Dendritic cell treated with granulocyte-macrophage colony-stimulating factor and Interleukin-4, amounts not matched to agents 40 ng/mL and 50 ng/mL, for 4 days (primary cell): ENCODE measurements around the gene LENEP.
"Not testable (repeated sequence)": the region's sequence is repeated elsewhere in the genome, so short reads cannot be mapped to it uniquely, and the experiment has no call there.

Experiments
- H3K27ac Mint-ChIP-seq: one replicate; pipeline ENCODE4 v1.8.0; 2022; ENCODE audit warnings: mild to moderate bottlenecking, mixed read lengths
- H3K27me3 Mint-ChIP-seq: one replicate; pipeline ENCODE4 v1.8.0; 2022; ENCODE audit warnings: mild to moderate bottlenecking, mixed read lengths
- H3K36me3 Mint-ChIP-seq: one replicate; pipeline ENCODE4 v1.8.0; 2022; ENCODE audit warnings: low read depth, mixed read lengths
- H3K4me1 Mint-ChIP-seq: one replicate; pipeline ENCODE4 v1.8.0; 2022; ENCODE audit warnings: low read depth, mixed read lengths
- H3K4me3 Mint-ChIP-seq: one replicate; pipeline ENCODE4 v1.8.0; 2022; ENCODE audit warnings: mild to moderate bottlenecking, moderate library complexity, mixed read lengths
- H3K9me3 Mint-ChIP-seq: one replicate; pipeline ENCODE4 v1.8.0; 2022; ENCODE audit warnings: mixed read lengths
- intact Hi-C: fragments of 100-400 bp; cut with micrococcal nuclease; formaldehyde crosslinking; loops from one replicate; pipeline ENCODE4 v1.15.0; 2022

Gene LENEP

GRCh38 chr1:154974808-154975408, 18.5 kb upstream of the LENEP start:
- intact Hi-C loops: loop anchor here (1.0 to 5.0 kb wide), 4 partner anchors 8 to 76 kb away; partner anchors contain the start of genes ADAM15 and FLAD1
- H3K27me3 Mint-ChIP-seq: no peaks in the 10 kb centered on the region
- H3K4me3 Mint-ChIP-seq: no peak overlapping the region
- H3K36me3 Mint-ChIP-seq: peaks cover 31% of the 10 kb centered on the region
- H3K4me1 Mint-ChIP-seq: no peaks in the 10 kb centered on the region
- no peak overlapping the region for H3K27ac Mint-ChIP-seq
- H3K9me3 Mint-ChIP-seq: no peaks in the 10 kb centered on the region

- Mint-ChIP-seq H3K4me1 (no peaks in the 10 kb centered on the region), H3K4me3 (no peak overlapping the region), H3K27me3 (no peaks in the 10 kb centered on the region), H3K36me3 (peaks cover 25% of the 10 kb centered on the region), H3K9me3 (no peaks in the 10 kb centered on the region), H3K27ac (no peak overlapping the region)
- intact Hi-C loops: loop anchor here (1.0 kb wide), 1 partner anchor 8 kb away; the partner anchor contains the start of gene FLAD1
Measured at GRCh38 chr1:154975409-154976059, 17.9 kb upstream of the LENEP start.

- intact Hi-C loops, H3K4me3 Mint-ChIP-seq, H3K4me1 Mint-ChIP-seq, H3K27ac Mint-ChIP-seq, H3K9me3 Mint-ChIP-seq, H3K27me3 Mint-ChIP-seq, H3K36me3 Mint-ChIP-seq: not testable (repeated sequence)
Measured at GRCh38 chr1:154977762-154978161, 15.6 kb upstream of the LENEP start.

- H3K4me3 Mint-ChIP-seq: no peak overlapping the region
- no peaks in the 10 kb centered on the region for H3K27me3 Mint-ChIP-seq
- H3K4me1 Mint-ChIP-seq: no peaks in the 10 kb centered on the region
- H3K27ac Mint-ChIP-seq: no peak overlapping the region
- intact Hi-C loops: no loop called here
- peaks cover 7% of the 10 kb centered on the region for H3K36me3 Mint-ChIP-seq
- no peaks in the 10 kb centered on the region for H3K9me3 Mint-ChIP-seq
Measured at GRCh38 chr1:154978360-154978759, 15.0 kb upstream of the LENEP start.

GRCh38 chr1:154982341-154982740, 11.0 kb upstream of the LENEP start:
- peaks cover 29% of the 10 kb centered on the region for H3K36me3 Mint-ChIP-seq
- H3K27ac Mint-ChIP-seq: no peak overlapping the region
- H3K27me3 Mint-ChIP-seq: no peaks in the 10 kb centered on the region
- no peak overlapping the region for H3K4me3 Mint-ChIP-seq
- intact Hi-C loops: loop anchor here (2.0 kb wide), 1 partner anchor 16 kb away; no protein-coding TSS in a partner anchor
- no peaks in the 10 kb centered on the region for H3K9me3 Mint-ChIP-seq
- H3K4me1 Mint-ChIP-seq: peaks cover 6% of the 10 kb centered on the region

- Mint-ChIP-seq H3K4me1 (peaks cover 10% of the 10 kb centered on the region), H3K36me3 (peaks cover 36% of the 10 kb centered on the region), H3K4me3 (no peak within 1 kb of the TSS), H3K27ac (no peak within 1 kb of the TSS), H3K9me3 (no peaks in the 10 kb centered on the region), H3K27me3 (no peaks in the 10 kb centered on the region)
- intact Hi-C loops: loop anchor here (1.0 to 2.0 kb wide), 2 partner anchors 8 to 16 kb away; no protein-coding TSS in a partner anchor
Measured at GRCh38 chr1:154982897-154983648, 10.3 kb upstream of the LENEP start, which contains the start of gene FLAD1. Gene FLAD1, plus strand, starts transcription at chr1:154983344. Its CDS starts 351 bp downstream, at chr1:154983695.

- Mint-ChIP-seq H3K4me3 (no peak overlapping the region), H3K9me3 (no peaks in the 10 kb centered on the region), H3K36me3 (peaks cover 45% of the 10 kb centered on the region), H3K27me3 (no peaks in the 10 kb centered on the region), H3K27ac (no peak overlapping the region), H3K4me1 (peaks cover 18% of the 10 kb centered on the region)
- intact Hi-C loops: loop anchor here (1.0 to 2.0 kb wide), 2 partner anchors 9 to 15 kb away; no protein-coding TSS in a partner anchor
Measured at GRCh38 chr1:154983776-154984466, 9.5 kb upstream of the LENEP start.

- H3K4me3 Mint-ChIP-seq, H3K27me3 Mint-ChIP-seq, H3K27ac Mint-ChIP-seq, intact Hi-C loops, H3K9me3 Mint-ChIP-seq: not testable (repeated sequence)
- Mint-ChIP-seq H3K4me1 (peaks cover 27% of the 10 kb centered on the region), H3K36me3 (peaks cover 61% of the 10 kb centered on the region)
Measured at GRCh38 chr1:154986736-154987135, 6.7 kb upstream of the LENEP start.

GRCh38 chr1:154987326-154987725, 6.1 kb upstream of the LENEP start:
- H3K27me3 Mint-ChIP-seq: no peaks in the 10 kb centered on the region
- H3K27ac Mint-ChIP-seq: no peak overlapping the region
- intact Hi-C loops: no loop called here
- H3K36me3 Mint-ChIP-seq: peaks cover 64% of the 10 kb centered on the region
- H3K9me3 Mint-ChIP-seq: no peaks in the 10 kb centered on the region
- H3K4me1 Mint-ChIP-seq: peaks cover 29% of the 10 kb centered on the region
- no peak overlapping the region for H3K4me3 Mint-ChIP-seq

- Mint-ChIP-seq H3K9me3 (no peaks in the 10 kb centered on the region), H3K27ac (no peak overlapping the region)
Measured at GRCh38 chr1:154988058-154988954, 5.1 kb upstream of the LENEP start.

GRCh38 chr1:154989195-154989860, 4.1 kb upstream of the LENEP start:
- Mint-ChIP-seq H3K36me3 (peaks cover 74% of the 10 kb centered on the region), H3K27me3 (no peaks in the 10 kb centered on the region), H3K27ac (no peak overlapping the region), H3K4me1 (peaks cover 45% of the 10 kb centered on the region), H3K4me3 (no peak overlapping the region), H3K9me3 (no peaks in the 10 kb centered on the region)
- intact Hi-C loops: no loop called here

More at GRCh38 chr1:154988058-154988954, 5.1 kb upstream of the LENEP start:
- H3K36me3 Mint-ChIP-seq: peaks cover 74% of the 10 kb centered on the region
- H3K27me3 Mint-ChIP-seq: no peaks in the 10 kb centered on the region
- no peak overlapping the region for H3K4me3 Mint-ChIP-seq
- intact Hi-C loops: no loop called here
- peaks cover 39% of the 10 kb centered on the region for H3K4me1 Mint-ChIP-seq

- Mint-ChIP-seq H3K36me3 (peaks cover 72% of the 10 kb centered on the region), H3K9me3 (no peaks in the 10 kb centered on the region), H3K27ac (no peak overlapping the region), H3K27me3 (no peaks in the 10 kb centered on the region), H3K4me1 (peaks cover 54% of the 10 kb centered on the region), H3K4me3 (no peak overlapping the region)
- intact Hi-C loops: no loop called here
Measured at GRCh38 chr1:154990276-154990675, 3.1 kb upstream of the LENEP start.
